GM12864 (cell line): Measurements from ENCODE around the gene STIM1.

Experiments used
- DNase-seq: peaks from one replicate; pipeline ENCODE4 v3.0.0-alpha.2; 2011; ENCODE audit warnings: low read depth
- H3K4me3 ChIP-seq: 2 replicates; pipeline ENCODE4 v1.5.1; 2011; ENCODE audit warnings: mild to moderate bottlenecking, low read depth, low read length, control low read depth
- CTCF ChIP-seq: IDR thresholded peaks from 2 replicates; pipeline ENCODE4 v1.5.1; 2011; ENCODE audit warnings: low read depth, mild to moderate bottlenecking, moderate library complexity, low read length, control low read depth, inconsistent platforms; ENCODE audit errors: missing control alignments

Gene STIM1

GRCh38 chr11:3922056-3922455, 66.6 kb downstream of the STIM1 start:
- no peak overlapping the region for H3K4me3 ChIP-seq
- TF ChIP-seq CTCF = no peak
- DNase-seq = no peak

- no peak for TF ChIP-seq CTCF
- no peak overlapping the region for H3K4me3 ChIP-seq
- no peak for DNase-seq
Observed at GRCh38 chr11:3925513-3925912, 70.0 kb downstream of the STIM1 start.

- no peak overlapping the region for H3K4me3 ChIP-seq
- no peak for TF ChIP-seq CTCF
- no peak for DNase-seq
Observed at GRCh38 chr11:3926458-3927095, 71.1 kb downstream of the STIM1 start.

GRCh38 chr11:3927129-3927796, 71.8 kb downstream of the STIM1 start:
- DNase-seq = no peak
- TF ChIP-seq CTCF = no peak

GRCh38 chr11:3929232-3929631, 73.8 kb downstream of the STIM1 start:
- TF ChIP-seq CTCF = no peak

More at GRCh38 chr11:3927129-3927796, 71.8 kb downstream of the STIM1 start:
- no peak overlapping the region for H3K4me3 ChIP-seq

GRCh38 chr11:3929649-3930048, 74.2 kb downstream of the STIM1 start:
- no peak for DNase-seq
- TF ChIP-seq CTCF = no peak
- no peak overlapping the region for H3K4me3 ChIP-seq

More at GRCh38 chr11:3929232-3929631, 73.8 kb downstream of the STIM1 start:
- H3K4me3 ChIP-seq = no peak overlapping the region
- no peak for DNase-seq

- no peak for DNase-seq
- no peak overlapping the region for H3K4me3 ChIP-seq
- TF ChIP-seq CTCF = no peak
Observed at GRCh38 chr11:3932698-3933097, 77.2 kb downstream of the STIM1 start.
